Liver (tissue), 3 donors: Measurements from ENCODE around the gene TARBP1.

Source experiments
- FOXA2 ChIP-seq: IDR thresholded peaks from 2 replicates; pipeline ENCODE4 v1.6.1; 2016; ENCODE audit warnings: antibody characterized with exemption
- GABPA ChIP-seq, 2 donors: IDR thresholded peaks in 1 of 2; conservative IDR thresholded peaks in 1 of 2; 2 replicates each; pipeline ENCODE4 v1.6.1; 2016; ENCODE audit warnings: antibody characterized with exemption in 2 of 2, mild to moderate bottlenecking in 1 of 2, moderate library complexity in 1 of 2
- HNF4A ChIP-seq, 2 donors: conservative IDR thresholded peaks; 2 replicates each; pipeline ENCODE4 v1.6.1; 2016; ENCODE audit warnings: antibody characterized with exemption in 2 of 2, mild to moderate bottlenecking in 2 of 2
- JUND ChIP-seq, 2 donors: IDR thresholded peaks; 2 replicates each; pipeline ENCODE4 v1.6.1; 2016; ENCODE audit warnings: antibody characterized with exemption in 2 of 2
- RAD21 ChIP-seq, 2 donors: IDR thresholded peaks; 2 replicates each; pipeline ENCODE4 v1.6.1; 2016; ENCODE audit warnings: antibody characterized with exemption in 2 of 2, mild to moderate bottlenecking in 2 of 2
- RXRA ChIP-seq, 2 donors: IDR thresholded peaks; 2 replicates each; pipeline ENCODE4 v1.6.1; 2017 to 2018; ENCODE audit warnings: antibody characterized with exemption in 2 of 2, mild to moderate bottlenecking in 1 of 2
- SP1 ChIP-seq: IDR thresholded peaks from 2 replicates; pipeline ENCODE4 v1.6.1; 2018; ENCODE audit warnings: antibody characterized with exemption, mild to moderate bottlenecking
- TAF1 ChIP-seq: conservative IDR thresholded peaks from 2 replicates; pipeline ENCODE4 v1.6.1; 2016; ENCODE audit warnings: antibody characterized with exemption, mild to moderate bottlenecking
- YY1 ChIP-seq: IDR thresholded peaks from 2 replicates; pipeline ENCODE4 v1.6.1; 2016; ENCODE audit warnings: antibody characterized with exemption, mild to moderate bottlenecking
- TF ChIP-seq, protein P1 (sequence below): fragments of 150-350 bp; IDR thresholded peaks from 2 replicates; pipeline ENCODE4 v1.5.1; 2017; ENCODE audit warnings: improper control_type of control experiment, low read depth, low read length; ENCODE audit not compliant: missing input control
- TF ChIP-seq, protein P2 (sequence below): IDR thresholded peaks from 2 replicates; pipeline ENCODE4 v1.6.1; 2016; ENCODE audit warnings: antibody characterized with exemption
- TF ChIP-seq, protein P3 (sequence below): IDR thresholded peaks from 2 replicates; pipeline ENCODE4 v1.6.1; 2016; ENCODE audit warnings: antibody characterized with exemption
- TF ChIP-seq, protein P4 (sequence below): IDR thresholded peaks from 2 replicates; pipeline ENCODE4 v1.6.1; 2016; ENCODE audit warnings: antibody characterized with exemption, mild to moderate bottlenecking
- donor health status: healthy.
- donor health status: healthy.

DNA sequence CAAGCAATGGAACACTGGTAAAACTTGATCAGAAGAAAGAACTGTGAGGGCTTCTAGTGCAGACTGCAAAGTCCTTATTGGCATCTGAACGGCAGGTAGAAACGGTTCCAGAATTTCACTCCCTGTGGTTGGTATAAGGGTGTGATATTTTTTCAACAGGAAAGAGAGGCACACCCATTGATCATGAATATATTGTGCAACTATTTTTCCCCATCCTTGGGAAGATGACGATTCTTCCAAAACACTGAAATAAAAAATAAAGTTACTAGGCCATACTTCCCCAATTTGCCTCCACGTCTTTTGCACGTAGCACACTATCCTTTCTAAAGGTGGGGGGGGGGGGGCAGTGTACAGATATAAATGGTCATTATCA lies 49.6 kb downstream of the TARBP1 start:
- TF ChIP-seq, protein P1, sequence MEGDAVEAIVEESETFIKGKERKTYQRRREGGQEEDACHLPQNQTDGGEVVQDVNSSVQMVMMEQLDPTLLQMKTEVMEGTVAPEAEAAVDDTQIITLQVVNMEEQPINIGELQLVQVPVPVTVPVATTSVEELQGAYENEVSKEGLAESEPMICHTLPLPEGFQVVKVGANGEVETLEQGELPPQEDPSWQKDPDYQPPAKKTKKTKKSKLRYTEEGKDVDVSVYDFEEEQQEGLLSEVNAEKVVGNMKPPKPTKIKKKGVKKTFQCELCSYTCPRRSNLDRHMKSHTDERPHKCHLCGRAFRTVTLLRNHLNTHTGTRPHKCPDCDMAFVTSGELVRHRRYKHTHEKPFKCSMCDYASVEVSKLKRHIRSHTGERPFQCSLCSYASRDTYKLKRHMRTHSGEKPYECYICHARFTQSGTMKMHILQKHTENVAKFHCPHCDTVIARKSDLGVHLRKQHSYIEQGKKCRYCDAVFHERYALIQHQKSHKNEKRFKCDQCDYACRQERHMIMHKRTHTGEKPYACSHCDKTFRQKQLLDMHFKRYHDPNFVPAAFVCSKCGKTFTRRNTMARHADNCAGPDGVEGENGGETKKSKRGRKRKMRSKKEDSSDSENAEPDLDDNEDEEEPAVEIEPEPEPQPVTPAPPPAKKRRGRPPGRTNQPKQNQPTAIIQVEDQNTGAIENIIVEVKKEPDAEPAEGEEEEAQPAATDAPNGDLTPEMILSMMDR = no peak
- TF ChIP-seq, protein P2, sequence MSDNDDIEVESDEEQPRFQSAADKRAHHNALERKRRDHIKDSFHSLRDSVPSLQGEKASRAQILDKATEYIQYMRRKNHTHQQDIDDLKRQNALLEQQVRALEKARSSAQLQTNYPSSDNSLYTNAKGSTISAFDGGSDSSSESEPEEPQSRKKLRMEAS = no peak
- TF ChIP-seq, protein P3, sequence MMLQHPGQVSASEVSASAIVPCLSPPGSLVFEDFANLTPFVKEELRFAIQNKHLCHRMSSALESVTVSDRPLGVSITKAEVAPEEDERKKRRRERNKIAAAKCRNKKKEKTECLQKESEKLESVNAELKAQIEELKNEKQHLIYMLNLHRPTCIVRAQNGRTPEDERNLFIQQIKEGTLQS = no peak
- no peak for TF ChIP-seq TAF1
- no peak for TF ChIP-seq HNF4A (conservative IDR thresholded peaks at IDR 0.05)
- no peak for TF ChIP-seq YY1
- no peak for TF ChIP-seq JUND (IDR thresholded peaks at IDR 0.05)
- no peak for TF ChIP-seq FOXA2
- no peak for TF ChIP-seq GABPA (IDR thresholded peaks at IDR 0.05 in 1 of 2, conservative IDR thresholded peaks at IDR 0.05 in 1 of 2)
- no peak for TF ChIP-seq SP1
- no peak for TF ChIP-seq RAD21 (IDR thresholded peaks at IDR 0.05)
- TF ChIP-seq, protein P4, sequence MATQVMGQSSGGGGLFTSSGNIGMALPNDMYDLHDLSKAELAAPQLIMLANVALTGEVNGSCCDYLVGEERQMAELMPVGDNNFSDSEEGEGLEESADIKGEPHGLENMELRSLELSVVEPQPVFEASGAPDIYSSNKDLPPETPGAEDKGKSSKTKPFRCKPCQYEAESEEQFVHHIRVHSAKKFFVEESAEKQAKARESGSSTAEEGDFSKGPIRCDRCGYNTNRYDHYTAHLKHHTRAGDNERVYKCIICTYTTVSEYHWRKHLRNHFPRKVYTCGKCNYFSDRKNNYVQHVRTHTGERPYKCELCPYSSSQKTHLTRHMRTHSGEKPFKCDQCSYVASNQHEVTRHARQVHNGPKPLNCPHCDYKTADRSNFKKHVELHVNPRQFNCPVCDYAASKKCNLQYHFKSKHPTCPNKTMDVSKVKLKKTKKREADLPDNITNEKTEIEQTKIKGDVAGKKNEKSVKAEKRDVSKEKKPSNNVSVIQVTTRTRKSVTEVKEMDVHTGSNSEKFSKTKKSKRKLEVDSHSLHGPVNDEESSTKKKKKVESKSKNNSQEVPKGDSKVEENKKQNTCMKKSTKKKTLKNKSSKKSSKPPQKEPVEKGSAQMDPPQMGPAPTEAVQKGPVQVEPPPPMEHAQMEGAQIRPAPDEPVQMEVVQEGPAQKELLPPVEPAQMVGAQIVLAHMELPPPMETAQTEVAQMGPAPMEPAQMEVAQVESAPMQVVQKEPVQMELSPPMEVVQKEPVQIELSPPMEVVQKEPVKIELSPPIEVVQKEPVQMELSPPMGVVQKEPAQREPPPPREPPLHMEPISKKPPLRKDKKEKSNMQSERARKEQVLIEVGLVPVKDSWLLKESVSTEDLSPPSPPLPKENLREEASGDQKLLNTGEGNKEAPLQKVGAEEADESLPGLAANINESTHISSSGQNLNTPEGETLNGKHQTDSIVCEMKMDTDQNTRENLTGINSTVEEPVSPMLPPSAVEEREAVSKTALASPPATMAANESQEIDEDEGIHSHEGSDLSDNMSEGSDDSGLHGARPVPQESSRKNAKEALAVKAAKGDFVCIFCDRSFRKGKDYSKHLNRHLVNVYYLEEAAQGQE = no peak
- TF ChIP-seq RXRA (IDR thresholded peaks at IDR 0.05) = no peak
